ENCODE results near the gene EHD4.

The EHD4 gene

GRCh38 chr15:41970456-41970855 lies 1.9 kb downstream of the EHD4 start:
- Histone ChIP-seq H3K9me3 (ENCODE audit: control insufficient read depth, insufficient read depth, low read depth, low read length) (no peaks in the 10 kb centered on the region), H3K27ac (ENCODE audit: extremely low read depth, low read depth, low read length) (no peak overlapping the region), H3K36me3 (ENCODE audit: control insufficient read depth in 2 of 2, insufficient read depth in 1 of 2, low read length in 2 of 2) (no peaks in the 10 kb centered on the region), H3K4me1 (ENCODE audit: control insufficient read depth, insufficient read depth, low read length) (peaks cover 10% of the 10 kb centered on the region), H3K4me3 (ENCODE audit: low read depth, low read length) (no peak overlapping the region)
- ChIA-PET CTCF (interaction anchor here (0.6 kb wide), 1 partner anchor 12 kb away, joined by 3 read pairs; no protein-coding TSS in a partner anchor), POLR2A (interaction anchor here (0.5 to 1.1 kb wide), 3 partner anchors 9 to 514 kb away, joined by 3 to 4 read pairs (median 3); no protein-coding TSS in a partner anchor)
- TF ChIP-seq WT1 (tag by site-specific recombination; IDR thresholded peaks at IDR 0.05), result no peak
- no peak for TF ChIP-seq ZXDB (tag by site-specific recombination; IDR thresholded peaks at IDR 0.05)
- TF ChIP-seq ZNF184 (tag by site-specific recombination; IDR thresholded peaks at IDR 0.05), result no peak
- no peak for TF ChIP-seq TRIM28 (IDR thresholded peaks at IDR 0.05; ENCODE audit: borderline replicate concordance, low read length)
- no peak for TF ChIP-seq SCRT2 (tag by site-specific recombination; IDR thresholded peaks at IDR 0.05)
- TF ChIP-seq ZNF114 (tag by site-specific recombination; IDR thresholded peaks at IDR 0.05), result no peak
- no peak for TF ChIP-seq ZNF596 (tag by site-specific recombination; IDR thresholded peaks at IDR 0.05)
- no peak for TF ChIP-seq ZNF239 (tag by site-specific recombination; IDR thresholded peaks at IDR 0.05)
- TF ChIP-seq AEBP2 (tag by site-specific recombination; IDR thresholded peaks at IDR 0.05; ENCODE audit: borderline replicate concordance), result no peak
- no peak for TF ChIP-seq ZNF558 (tag by site-specific recombination; IDR thresholded peaks at IDR 0.05)
- TF ChIP-seq ZBTB11 (tag by site-specific recombination; conservative IDR thresholded peaks at IDR 0.05; ENCODE audit: low read depth), result no peak
- TF ChIP-seq ZIC2 (tag by site-specific recombination; IDR thresholded peaks at IDR 0.05), result no peak
- no peak for TF ChIP-seq ZNF292 (tag by site-specific recombination; IDR thresholded peaks at IDR 0.05; ENCODE audit: borderline replicate concordance, low read depth)
- no peak for TF ChIP-seq ZNF335 (tag by site-specific recombination; conservative IDR thresholded peaks at IDR 0.05)
- no peak for TF ChIP-seq KLF10 (tag by site-specific recombination; IDR thresholded peaks at IDR 0.05)
- no peak for TF ChIP-seq ZSCAN16 (tag by site-specific recombination; IDR thresholded peaks at IDR 0.05)
- no peak for TF ChIP-seq YY2 (tag by site-specific recombination; IDR thresholded peaks at IDR 0.05)
- no peak for TF ChIP-seq FEZF1 (tag by site-specific recombination; IDR thresholded peaks at IDR 0.05)
- TF ChIP-seq ZNF76 (tag by site-specific recombination; IDR thresholded peaks at IDR 0.05; ENCODE audit: borderline replicate concordance, low read depth), result no peak
- TF ChIP-seq ZNF544 (tag by site-specific recombination; IDR thresholded peaks at IDR 0.05), result no peak

GRCh38 chr15:41969851-41970431 lies 2.4 kb downstream of the EHD4 start:
- Histone ChIP-seq H3K9me3 (ENCODE audit: control insufficient read depth, insufficient read depth, low read depth, low read length) (no peaks in the 10 kb centered on the region), H3K36me3 (ENCODE audit: control insufficient read depth in 2 of 2, insufficient read depth in 1 of 2, low read length in 2 of 2) (no peaks in the 10 kb centered on the region), H3K4me3 (ENCODE audit: low read depth, low read length) (no peak overlapping the region), H3K27ac (ENCODE audit: extremely low read depth, low read depth, low read length) (no peak overlapping the region), H3K4me1 (ENCODE audit: control insufficient read depth, insufficient read depth, low read length) (peaks cover 10% of the 10 kb centered on the region)
- ChIA-PET POLR2A (interaction anchor here (0.5 to 1.1 kb wide), 4 partner anchors 8 to 514 kb away, joined by 3 to 4 read pairs (median 3); no protein-coding TSS in a partner anchor), CTCF (interaction anchor here (0.6 to 0.8 kb wide), 2 partner anchors 12 kb away, joined by 3 to 4 read pairs; no protein-coding TSS in a partner anchor)
- TF ChIP-seq ZNF626 (tag by site-specific recombination; IDR thresholded peaks at IDR 0.05) (no peak), ZNF10 (tag by site-specific recombination; IDR thresholded peaks at IDR 0.05) (peak; percentile 79), ZIC2 (tag by site-specific recombination; IDR thresholded peaks at IDR 0.05) (peak; percentile 11; the same call in 1 of the 2 replicates), ZNF302 (tag by site-specific recombination; IDR thresholded peaks at IDR 0.05; ENCODE audit: low read depth) (no peak), ZNF133 (tag by site-specific recombination; IDR thresholded peaks at IDR 0.05) (no peak)

Data from HEK293 (cell line).